ENCODE measurements around the gene SLC16A10.
"Not testable (repeated sequence)": the region's sequence is repeated elsewhere in the genome, so short reads cannot be mapped to it uniquely, and the experiment has no call there.

SLC16A10 gene

GRCh38 chr6:111132669-111133068 is 45.4 kb downstream of the SLC16A10 start:
- not testable (repeated sequence) for DNase-seq (ENCODE audit: low read depth)

GRCh38 chr6:111134236-111134869 is 47.0 kb downstream of the SLC16A10 start:
- DNase-seq (ENCODE audit: low read depth), result not testable (repeated sequence)

GRCh38 chr6:111137489-111138093 is 50.3 kb downstream of the SLC16A10 start:
- not testable (repeated sequence) for DNase-seq (ENCODE audit: low read depth)

- no peak for DNase-seq (ENCODE audit: low read depth)
Measured at GRCh38 chr6:111147440-111147839, 60.1 kb downstream of the SLC16A10 start.

- no peak for DNase-seq (ENCODE audit: low read depth)
Measured at GRCh38 chr6:111148110-111148509, 60.8 kb downstream of the SLC16A10 start.

- DNase-seq (ENCODE audit: low read depth), result no peak
Measured at GRCh38 chr6:111150577-111150976, 63.3 kb downstream of the SLC16A10 start.

GRCh38 chr6:111154981-111155380 is 67.7 kb downstream of the SLC16A10 start:
- no peak for DNase-seq (ENCODE audit: low read depth)

- DNase-seq (ENCODE audit: low read depth), result no peak
Measured at GRCh38 chr6:111157412-111157811, 70.1 kb downstream of the SLC16A10 start.

- DNase-seq (ENCODE audit: low read depth), result no peak
Measured at GRCh38 chr6:111159633-111160032, 72.3 kb downstream of the SLC16A10 start.

- no peak for DNase-seq (ENCODE audit: low read depth)
Measured at GRCh38 chr6:111161650-111162049, 74.3 kb downstream of the SLC16A10 start.

- DNase-seq (ENCODE audit: low read depth), result no peak
Measured at GRCh38 chr6:111162504-111162903, 75.2 kb downstream of the SLC16A10 start.

- DNase-seq (ENCODE audit: low read depth), result no peak
Measured at GRCh38 chr6:111171577-111172400, 84.5 kb downstream of the SLC16A10 start.

GRCh38 chr6:111172563-111172962 is 85.3 kb downstream of the SLC16A10 start:
- no peak for DNase-seq (ENCODE audit: low read depth)

- DNase-seq (ENCODE audit: low read depth), result no peak
Measured at GRCh38 chr6:111173341-111173740, 86.0 kb downstream of the SLC16A10 start.

GRCh38 chr6:111173946-111174345 is 86.6 kb downstream of the SLC16A10 start:
- DNase-seq (ENCODE audit: low read depth), result no peak

- DNase-seq (ENCODE audit: low read depth), result no peak
Measured at GRCh38 chr6:111175109-111175508, 87.8 kb downstream of the SLC16A10 start.

- DNase-seq (ENCODE audit: low read depth), result no peak
Measured at GRCh38 chr6:111176038-111176759, 88.9 kb downstream of the SLC16A10 start.

GRCh38 chr6:111176760-111177099 is 89.4 kb downstream of the SLC16A10 start:
- DNase-seq (ENCODE audit: low read depth), result no peak

- DNase-seq (ENCODE audit: low read depth), result no peak
Measured at GRCh38 chr6:111177131-111177530, 89.8 kb downstream of the SLC16A10 start.

- DNase-seq (ENCODE audit: low read depth), result no peak
Measured at GRCh38 chr6:111183702-111184517, 96.6 kb downstream of the SLC16A10 start.

- no peak for DNase-seq (ENCODE audit: low read depth)
Measured at GRCh38 chr6:111184827-111185532, 97.7 kb downstream of the SLC16A10 start.
